Measurements from ENCODE around the gene CCDC91. TPM values are rescaled to one million over a fixed set of nuclear protein-coding genes. Genes with fewer than 3 reads are reported as not detected.

CCDC91 gene
- total and polyA plus RNA-seq, 4 experiments from 2014 or later: 56.9 to 88.4 (median 70.8) TPM

DNA sequence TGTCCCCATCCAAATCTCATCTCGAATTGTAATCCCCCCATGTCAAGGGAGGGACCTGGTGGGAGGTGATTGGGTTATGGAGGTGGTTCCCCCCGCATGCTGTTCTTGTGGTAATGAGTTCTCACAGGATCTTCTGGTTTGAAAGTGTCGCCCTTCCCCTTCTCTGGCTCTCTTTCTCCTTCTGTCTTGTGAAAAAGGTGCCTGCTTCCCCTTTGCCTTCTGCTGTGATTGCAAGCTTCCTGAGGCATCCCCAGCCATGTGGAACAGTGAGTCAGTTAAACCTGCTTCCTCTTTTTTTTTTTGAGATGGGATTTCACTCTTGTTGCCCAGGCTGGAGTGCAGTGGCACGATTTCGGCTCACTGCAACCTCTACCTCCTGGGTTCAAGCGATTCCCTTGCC, 104.0 kb downstream of the CCDC91 start:
- no peak overlapping the region for H3K27ac ChIP-seq (ENCODE audit: low read depth, low read length)
- ChIA-PET POLR2A (ENCODE audit: partially characterized antibody) (no interaction called here), CTCF (ENCODE audit: partially characterized antibody) (no interaction called here)
- H3K27ac Mint-ChIP-seq: no peak overlapping the region
- peaks cover 0 to 24% (median 16%) of the 10 kb centered on the region in 8 donors for H3K9me3 Mint-ChIP-seq
- peaks cover 42 to 45% of the 10 kb centered on the region in 2 donors for H3K36me3 Mint-ChIP-seq
- intact Hi-C loops (cut with micrococcal nuclease): no loop called here
- peaks cover 0 to 8% of the 10 kb centered on the region in 2 donors for H3K9me3 ChIP-seq (ENCODE audit: control insufficient read depth in 1 of 2, low read length in 2 of 2)
- H3K27me3 Mint-ChIP-seq: no peaks in the 10 kb centered on the region
- H3K4me1 Mint-ChIP-seq: peaks cover 0 to 10% (median 2%) of the 10 kb centered on the region in 4 donors
- no peak for DNase-seq
- no peaks in the 10 kb centered on the region for H3K36me3 ChIP-seq (ENCODE audit: insufficient read depth, low read length)
- H3K4me1 ChIP-seq (ENCODE audit: insufficient read depth, low read length): no peaks in the 10 kb centered on the region
- H3K27me3 ChIP-seq (ENCODE audit: insufficient read depth, low read length): no peaks in the 10 kb centered on the region
- no peak overlapping the region for H3K4me3 Mint-ChIP-seq
- no peak overlapping the region for H3K4me3 ChIP-seq (ENCODE audit: low read length in 2 of 2)

GRCh38 chr12:28296287-28296686, 106.0 kb downstream of the CCDC91 start:
- peaks cover 0 to 5% (median 2%) of the 10 kb centered on the region in 8 donors for H3K9me3 Mint-ChIP-seq
- H3K27ac Mint-ChIP-seq: no peak overlapping the region
- H3K4me3 Mint-ChIP-seq: no peak overlapping the region
- no peaks in the 10 kb centered on the region for H3K27me3 ChIP-seq (ENCODE audit: insufficient read depth, low read length)
- H3K27me3 Mint-ChIP-seq: no peaks in the 10 kb centered on the region
- H3K9me3 ChIP-seq (ENCODE audit: control insufficient read depth in 1 of 2, low read length in 2 of 2): no peaks in the 10 kb centered on the region
- intact Hi-C loops (cut with micrococcal nuclease): no loop called here
- no peak overlapping the region for H3K27ac ChIP-seq (ENCODE audit: low read depth, low read length)
- POLR2A ChIA-PET (ENCODE audit: partially characterized antibody): no interaction called here
- H3K4me1 Mint-ChIP-seq: peaks cover 0 to 9% (median 2%) of the 10 kb centered on the region in 4 donors
- no peak overlapping the region for H3K4me3 ChIP-seq (ENCODE audit: low read length in 2 of 2)
- CTCF ChIA-PET (ENCODE audit: partially characterized antibody): no interaction called here
- peaks cover 27 to 34% of the 10 kb centered on the region in 2 donors for H3K36me3 Mint-ChIP-seq
- no peak for DNase-seq
- H3K4me1 ChIP-seq (ENCODE audit: insufficient read depth, low read length): no peaks in the 10 kb centered on the region
- H3K36me3 ChIP-seq (ENCODE audit: insufficient read depth, low read length): no peaks in the 10 kb centered on the region

GRCh38 chr12:28303192-28303591, 112.9 kb downstream of the CCDC91 start:
- peaks cover 0 to 9% (median 4%) of the 10 kb centered on the region in 4 donors for H3K4me1 Mint-ChIP-seq
- no peaks in the 10 kb centered on the region for H3K36me3 ChIP-seq (ENCODE audit: insufficient read depth, low read length)
- H3K9me3 Mint-ChIP-seq: no peaks in the 10 kb centered on the region
- H3K9me3 ChIP-seq (ENCODE audit: control insufficient read depth in 1 of 2, low read length in 2 of 2): no peaks in the 10 kb centered on the region
- H3K4me3 Mint-ChIP-seq: no peak overlapping the region
- no peak overlapping the region for H3K27ac Mint-ChIP-seq
- H3K27me3 ChIP-seq (ENCODE audit: insufficient read depth, low read length): no peaks in the 10 kb centered on the region
- peaks cover 23 to 32% of the 10 kb centered on the region in 2 donors for H3K36me3 Mint-ChIP-seq
- no peaks in the 10 kb centered on the region for H3K4me1 ChIP-seq (ENCODE audit: insufficient read depth, low read length)
- no peak overlapping the region for H3K4me3 ChIP-seq (ENCODE audit: low read length in 2 of 2)
- H3K27ac ChIP-seq (ENCODE audit: low read depth, low read length): no peak overlapping the region
- POLR2A ChIA-PET (ENCODE audit: partially characterized antibody): no interaction called here
- CTCF ChIA-PET (ENCODE audit: partially characterized antibody): no interaction called here
- no peak for DNase-seq
- H3K27me3 Mint-ChIP-seq: no peaks in the 10 kb centered on the region
- intact Hi-C loops (cut with micrococcal nuclease): no loop called here

DNA sequence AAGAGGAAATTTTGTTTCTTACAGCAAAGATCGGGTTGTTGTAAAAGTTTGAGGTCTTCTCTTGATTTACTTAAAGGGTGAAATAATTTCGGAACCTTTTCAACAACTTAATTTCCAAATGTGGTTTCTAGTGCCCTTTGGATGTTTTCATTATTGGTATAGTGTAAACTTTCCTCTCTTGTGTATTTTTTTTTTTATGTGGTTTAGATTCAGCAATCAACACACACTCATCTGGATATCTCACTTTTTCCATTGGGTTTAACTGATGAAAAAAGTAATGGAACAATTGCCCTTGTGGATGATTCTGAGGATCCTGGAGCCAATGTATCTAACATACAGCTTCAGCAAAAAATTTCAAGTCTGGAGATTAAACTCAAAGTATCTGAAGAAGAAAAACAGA, 116.3 kb downstream of the CCDC91 start:
- Mint-ChIP-seq H3K36me3 (peaks cover 55 to 59% of the 10 kb centered on the region in 2 donors), H3K4me1 (peaks cover 0 to 6% (median 4%) of the 10 kb centered on the region in 4 donors), H3K27ac (no peak overlapping the region), H3K4me3 (no peak overlapping the region), H3K9me3 (no peaks in the 10 kb centered on the region), H3K27me3 (no peaks in the 10 kb centered on the region)
- H3K4me1 ChIP-seq (ENCODE audit: insufficient read depth, low read length): no peaks in the 10 kb centered on the region
- no peak for DNase-seq
- no peaks in the 10 kb centered on the region for H3K9me3 ChIP-seq (ENCODE audit: control insufficient read depth in 1 of 2, low read length in 2 of 2)
- peaks cover 15% of the 10 kb centered on the region for H3K36me3 ChIP-seq (ENCODE audit: insufficient read depth, low read length)
- POLR2A ChIA-PET (ENCODE audit: partially characterized antibody): no interaction called here
- no peaks in the 10 kb centered on the region for H3K27me3 ChIP-seq (ENCODE audit: insufficient read depth, low read length)
- H3K4me3 ChIP-seq (ENCODE audit: low read length in 2 of 2): no peak overlapping the region
- CTCF ChIA-PET (ENCODE audit: partially characterized antibody): no interaction called here
- no peak overlapping the region for H3K27ac ChIP-seq (ENCODE audit: low read depth, low read length)
- intact Hi-C loops (cut with micrococcal nuclease): no loop called here

- no peak overlapping the region for H3K27ac ChIP-seq (ENCODE audit: low read depth, low read length)
- H3K27me3 Mint-ChIP-seq: no peaks in the 10 kb centered on the region
These were observed 118.6 kb downstream of the CCDC91 start for GRCh38 chr12:28308891-28309290.

DNA sequence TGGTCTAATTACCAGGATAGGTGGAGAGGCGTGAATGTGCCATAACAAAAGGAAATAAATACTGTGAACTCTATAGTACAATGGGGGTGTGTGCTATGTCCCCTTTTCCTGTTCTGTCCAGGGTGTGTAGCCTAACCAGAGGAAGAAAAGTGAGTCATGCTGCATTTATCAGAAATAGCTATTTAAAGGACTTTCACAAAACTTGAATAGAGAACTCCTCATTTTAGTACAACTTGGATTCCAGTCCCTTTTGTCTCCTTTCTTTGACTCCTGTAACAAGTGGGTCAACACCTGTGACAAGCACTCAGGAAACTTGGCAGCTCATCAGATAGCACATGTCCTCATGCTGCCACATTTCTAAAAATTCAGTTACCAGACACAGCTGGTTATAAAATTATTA, 123.4 kb downstream of the CCDC91 start:
- Histone ChIP-seq H3K9me3 (ENCODE audit: control insufficient read depth in 1 of 2, low read length in 2 of 2) (no peaks in the 10 kb centered on the region), H3K4me1 (ENCODE audit: insufficient read depth, low read length) (no peaks in the 10 kb centered on the region), H3K27me3 (ENCODE audit: insufficient read depth, low read length) (no peaks in the 10 kb centered on the region), H3K36me3 (ENCODE audit: insufficient read depth, low read length) (peaks cover 15% of the 10 kb centered on the region), H3K27ac (ENCODE audit: low read depth, low read length) (no peak overlapping the region), H3K4me3 (ENCODE audit: low read length in 2 of 2) (no peak overlapping the region)
- CTCF ChIA-PET (ENCODE audit: partially characterized antibody): no interaction called here
- intact Hi-C loops (cut with micrococcal nuclease): no loop called here
- no peak for DNase-seq
- POLR2A ChIA-PET (ENCODE audit: partially characterized antibody): no interaction called here
- peaks cover 0 to 22% (median 8%) of the 10 kb centered on the region in 8 donors for H3K9me3 Mint-ChIP-seq
- peaks cover 75 to 82% of the 10 kb centered on the region in 2 donors for H3K36me3 Mint-ChIP-seq
- peaks cover 0 to 2% (median 0%) of the 10 kb centered on the region in 4 donors for H3K4me1 Mint-ChIP-seq
- no peak overlapping the region for H3K4me3 Mint-ChIP-seq
- H3K27ac Mint-ChIP-seq: no peak overlapping the region
- H3K27me3 Mint-ChIP-seq: no peaks in the 10 kb centered on the region

More at GRCh38 chr12:28308891-28309290, 118.6 kb downstream of the CCDC91 start:
- CTCF ChIA-PET (ENCODE audit: partially characterized antibody): no interaction called here
- Histone ChIP-seq H3K27me3 (ENCODE audit: insufficient read depth, low read length) (no peaks in the 10 kb centered on the region), H3K36me3 (ENCODE audit: insufficient read depth, low read length) (peaks cover 15% of the 10 kb centered on the region), H3K4me1 (ENCODE audit: insufficient read depth, low read length) (no peaks in the 10 kb centered on the region), H3K9me3 (ENCODE audit: control insufficient read depth in 1 of 2, low read length in 2 of 2) (no peaks in the 10 kb centered on the region), H3K4me3 (ENCODE audit: low read length in 2 of 2) (no peak overlapping the region)
- H3K36me3 Mint-ChIP-seq: peaks cover 69 to 73% of the 10 kb centered on the region in 2 donors
- peaks cover 0 to 3% (median 0%) of the 10 kb centered on the region in 8 donors for H3K9me3 Mint-ChIP-seq
- no peak overlapping the region for H3K4me3 Mint-ChIP-seq
- POLR2A ChIA-PET (ENCODE audit: partially characterized antibody): no interaction called here
- DNase-seq: no peak
- intact Hi-C loops (cut with micrococcal nuclease): no loop called here
- no peak overlapping the region for H3K27ac Mint-ChIP-seq
- H3K4me1 Mint-ChIP-seq: peaks cover 0 to 2% (median 0%) of the 10 kb centered on the region in 4 donors

DNA sequence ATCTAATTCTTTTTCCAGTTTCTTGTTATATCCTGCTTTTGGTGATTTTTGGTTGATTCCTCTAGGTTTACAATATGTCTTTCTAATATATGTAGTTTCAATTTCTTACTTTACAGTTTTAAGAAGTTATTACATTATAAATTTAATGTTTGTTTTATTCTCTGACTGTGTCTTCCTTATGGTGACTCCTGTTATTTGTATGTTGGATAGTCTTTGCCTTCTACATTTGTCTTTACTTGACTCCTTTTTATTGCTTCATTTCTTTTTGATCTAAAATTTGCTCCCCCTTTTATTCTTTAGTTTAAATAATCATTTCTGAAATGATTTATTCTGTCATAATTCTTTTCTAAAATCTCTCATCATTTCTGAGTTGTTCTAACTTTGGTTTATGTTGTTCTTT, 125.8 kb downstream of the CCDC91 start:
- Histone ChIP-seq H3K9me3 (ENCODE audit: control insufficient read depth in 1 of 2, low read length in 2 of 2) (no peaks in the 10 kb centered on the region), H3K27me3 (ENCODE audit: insufficient read depth, low read length) (no peaks in the 10 kb centered on the region), H3K4me3 (ENCODE audit: low read length in 2 of 2) (no peak overlapping the region), H3K27ac (ENCODE audit: low read depth, low read length) (no peak overlapping the region), H3K36me3 (ENCODE audit: insufficient read depth, low read length) (peaks cover 5% of the 10 kb centered on the region), H3K4me1 (ENCODE audit: insufficient read depth, low read length) (no peaks in the 10 kb centered on the region)
- Mint-ChIP-seq H3K27ac (no peak overlapping the region), H3K36me3 (peaks cover 60 to 66% of the 10 kb centered on the region in 2 donors), H3K27me3 (no peaks in the 10 kb centered on the region), H3K4me3 (no peak overlapping the region), H3K9me3 (peaks cover 0 to 22% (median 8%) of the 10 kb centered on the region in 8 donors), H3K4me1 (peaks cover 0 to 4% (median 0%) of the 10 kb centered on the region in 4 donors)
- no peak for DNase-seq
- intact Hi-C loops (cut with micrococcal nuclease): no loop called here
- POLR2A ChIA-PET (ENCODE audit: partially characterized antibody): no interaction called here
- CTCF ChIA-PET (ENCODE audit: partially characterized antibody): no interaction called here

GRCh38 chr12:28318273-28318672, 128.0 kb downstream of the CCDC91 start:
- no peaks in the 10 kb centered on the region for H3K9me3 ChIP-seq (ENCODE audit: control insufficient read depth in 1 of 2, low read length in 2 of 2)
- H3K27ac ChIP-seq (ENCODE audit: low read depth, low read length): no peak overlapping the region
- no peaks in the 10 kb centered on the region for H3K27me3 ChIP-seq (ENCODE audit: insufficient read depth, low read length)
- Mint-ChIP-seq H3K36me3 (peaks cover 47 to 58% of the 10 kb centered on the region in 2 donors), H3K4me1 (peaks cover 0 to 2% (median 0%) of the 10 kb centered on the region in 4 donors), H3K9me3 (peaks cover 0 to 22% (median 8%) of the 10 kb centered on the region in 8 donors), H3K27me3 (no peaks in the 10 kb centered on the region), H3K27ac (no peak overlapping the region), H3K4me3 (no peak overlapping the region)
- no peaks in the 10 kb centered on the region for H3K4me1 ChIP-seq (ENCODE audit: insufficient read depth, low read length)
- intact Hi-C loops (cut with micrococcal nuclease): no loop called here
- DNase-seq: no peak
- CTCF ChIA-PET (ENCODE audit: partially characterized antibody): interaction anchor here (0.6 kb wide), 1 partner anchor 29 kb away, joined by 4 read pairs; no protein-coding TSS in a partner anchor
- H3K4me3 ChIP-seq (ENCODE audit: low read length in 2 of 2): no peak overlapping the region
- POLR2A ChIA-PET (ENCODE audit: partially characterized antibody): no interaction called here
- H3K36me3 ChIP-seq (ENCODE audit: insufficient read depth, low read length): no peaks in the 10 kb centered on the region
